Peyer's patch (tissue), 4 donors: ENCODE data around the gene ZC3H15. TPM values are rescaled to one million over a fixed set of nuclear protein-coding genes. Genes with fewer than 3 reads are reported as not detected.

Experiments
- DNase-seq, 3 donors: peaks; one replicate each; pipeline ENCODE4 v3.0.0-alpha.2; 2017 to 2019
- H3K27ac ChIP-seq, 4 donors: fragments of 200-600 bp; sonication (generic); one replicate each; pipeline ENCODE4 v1.5.1; 2016 to 2019
- H3K27me3 ChIP-seq, 2 donors: fragments of 200-600 bp; sonication (generic); one replicate each; pipeline ENCODE4 v1.5.1; 2019
- H3K36me3 ChIP-seq, 3 donors: fragments of 200-600 bp; sonication (generic); one replicate each; pipeline ENCODE4 v1.5.1; 2016 to 2019
- H3K4me1 ChIP-seq, 4 donors: fragments of 200-600 bp; sonication (generic); one replicate each; pipeline ENCODE4 v1.5.1; 2016 to 2019
- H3K4me3 ChIP-seq, 4 donors: fragments of 200-600 bp; sonication (generic); 1 replicate in 3 of 4; 2 replicates in 1 of 4; pipeline ENCODE4 v1.5.1; 2016 to 2019; ENCODE audit warnings: mild to moderate bottlenecking in 1 of 4
- H3K9me3 ChIP-seq, 4 donors: fragments of 200-600 bp; sonication (generic); one replicate each; pipeline ENCODE4 v1.5.1; 2016 to 2019; ENCODE audit warnings: mild to moderate bottlenecking in 1 of 4
- CTCF ChIP-seq, 6 experiments: fragments of 450-650 bp in 4 of 6; fragments of 200-600 bp in 2 of 6; sonication (generic) in 1 of 6; IDR thresholded peaks; one replicate each; pipeline ENCODE4 v1.5.1; 2017 to 2019; ENCODE audit warnings: antibody characterized with exemption in 6 of 6, mild to moderate bottlenecking in 3 of 6, moderate library complexity in 1 of 6
- POLR2A ChIP-seq, 2 donors: fragments of 450-650 bp; IDR thresholded peaks; one replicate each; pipeline ENCODE4 v1.5.1; 2017; ENCODE audit warnings: antibody characterized with exemption in 2 of 2, mild to moderate bottlenecking in 2 of 2, moderate library complexity in 2 of 2
- total RNA-seq, 4 donors: library from RNA; depleted of rRNA; stranded (reverse); fragments of >200 nt; gene quantifications; one replicate each; pipeline ENCODE4 v1.1.0, GENCODE V29; 2016

The ZC3H15 gene
- total RNA-seq, 4 donors from 2014 or later, result 39.7 to 82.5 (median 65.0) TPM

- H3K36me3 ChIP-seq, result peaks cover 0 to 12% (median 0%) of the 10 kb centered on the region in 3 donors
- TF ChIP-seq CTCF (IDR thresholded peaks at IDR 0.05) (no peak), POLR2A (IDR thresholded peaks at IDR 0.05) (no peak)
- no peak overlapping the region for H3K27ac ChIP-seq
- H3K4me1 ChIP-seq, result no peaks in the 10 kb centered on the region
- no peaks in the 10 kb centered on the region for H3K9me3 ChIP-seq
- no peak for DNase-seq
- no peaks in the 10 kb centered on the region for H3K27me3 ChIP-seq
- no peak overlapping the region for H3K4me3 ChIP-seq
These were observed 37.7 kb downstream of the ZC3H15 start for GRCh38 chr2:186523791-186524190.

DNA sequence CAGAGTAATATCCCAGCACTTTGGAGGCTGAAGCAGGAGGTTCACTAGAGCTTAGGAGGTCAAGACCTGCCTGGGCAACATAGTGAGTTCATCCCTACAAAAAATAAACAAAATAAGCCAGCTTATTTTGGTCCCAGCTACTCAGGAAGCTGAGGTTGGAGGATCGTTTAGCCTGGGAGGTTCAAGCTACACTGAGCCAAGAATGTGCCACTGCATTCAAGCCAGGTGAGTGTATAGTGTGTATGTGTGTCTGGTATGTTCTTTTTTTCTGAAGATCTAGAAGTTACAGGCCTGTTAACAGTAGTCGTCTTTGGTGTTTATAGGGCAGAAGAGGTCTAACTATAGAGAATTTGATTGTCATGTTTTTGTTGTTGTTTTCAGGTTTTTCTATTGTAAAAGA is 40.2 kb downstream of the ZC3H15 start:
- Histone ChIP-seq H3K4me1 (no peaks in the 10 kb centered on the region), H3K9me3 (no peaks in the 10 kb centered on the region)
- TF ChIP-seq CTCF (IDR thresholded peaks at IDR 0.05) (no peak), POLR2A (IDR thresholded peaks at IDR 0.05) (no peak)

GRCh38 chr2:186530314-186530713 is 44.3 kb downstream of the ZC3H15 start:
- Histone ChIP-seq H3K27me3 (no peaks in the 10 kb centered on the region), H3K4me1 (peaks cover 0 to 5% (median 0%) of the 10 kb centered on the region in 4 donors), H3K27ac (no peak overlapping the region), H3K36me3 (no peaks in the 10 kb centered on the region), H3K4me3 (no peak overlapping the region), H3K9me3 (no peaks in the 10 kb centered on the region)
- TF ChIP-seq CTCF (IDR thresholded peaks at IDR 0.05) (no peak), POLR2A (IDR thresholded peaks at IDR 0.05) (no peak)
- DNase-seq, result no peak

More for the DNA sequence above, 40.2 kb downstream of the ZC3H15 start:
- Histone ChIP-seq H3K27me3 (no peaks in the 10 kb centered on the region), H3K27ac (no peak overlapping the region), H3K4me3 (no peak overlapping the region), H3K36me3 (peaks cover 0 to 3% (median 0%) of the 10 kb centered on the region in 3 donors)
- DNase-seq, result no peak

DNA sequence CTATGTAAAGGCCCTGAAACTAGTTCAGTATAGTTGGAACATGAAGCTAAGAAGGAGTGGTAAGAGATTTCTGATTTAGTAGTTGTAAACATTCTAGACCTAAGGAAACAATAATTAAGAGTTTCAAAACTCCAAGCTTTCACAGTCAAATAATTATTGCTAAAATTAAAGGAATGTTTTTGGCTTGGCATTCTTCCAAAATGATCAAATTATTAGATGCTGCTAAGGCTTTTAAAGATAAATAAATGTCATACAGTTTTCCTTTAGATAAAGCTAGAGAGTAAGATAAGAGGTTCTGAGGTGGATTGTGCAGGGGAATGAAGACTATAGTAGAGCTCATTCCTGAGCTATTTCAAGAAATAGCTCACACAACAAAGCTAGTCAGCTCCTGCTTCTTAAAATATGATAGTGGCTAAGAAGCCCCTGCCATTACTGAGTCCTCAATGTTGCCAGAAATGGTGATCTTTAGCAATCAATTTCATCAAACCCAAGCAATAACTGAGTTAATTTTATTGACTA is 45.3 kb downstream of the ZC3H15 start:
- Histone ChIP-seq H3K27me3 (no peaks in the 10 kb centered on the region), H3K4me3 (no peak overlapping the region), H3K27ac (no peak overlapping the region), H3K4me1 (peaks cover 0 to 5% (median 0%) of the 10 kb centered on the region in 4 donors), H3K36me3 (no peaks in the 10 kb centered on the region), H3K9me3 (no peaks in the 10 kb centered on the region)
- TF ChIP-seq POLR2A (IDR thresholded peaks at IDR 0.05) (no peak), CTCF (IDR thresholded peaks at IDR 0.05) (no peak)
- no peak for DNase-seq

GRCh38 chr2:186532891-186533290 is 46.8 kb downstream of the ZC3H15 start:
- Histone ChIP-seq H3K9me3 (no peaks in the 10 kb centered on the region), H3K4me1 (peaks cover 0 to 5% (median 0%) of the 10 kb centered on the region in 4 donors), H3K4me3 (no peak overlapping the region), H3K27me3 (no peaks in the 10 kb centered on the region), H3K27ac (no peak overlapping the region), H3K36me3 (no peaks in the 10 kb centered on the region)
- TF ChIP-seq CTCF (IDR thresholded peaks at IDR 0.05), result no peak
- no peak for TF ChIP-seq POLR2A (IDR thresholded peaks at IDR 0.05)
- DNase-seq, result no peak

DNA sequence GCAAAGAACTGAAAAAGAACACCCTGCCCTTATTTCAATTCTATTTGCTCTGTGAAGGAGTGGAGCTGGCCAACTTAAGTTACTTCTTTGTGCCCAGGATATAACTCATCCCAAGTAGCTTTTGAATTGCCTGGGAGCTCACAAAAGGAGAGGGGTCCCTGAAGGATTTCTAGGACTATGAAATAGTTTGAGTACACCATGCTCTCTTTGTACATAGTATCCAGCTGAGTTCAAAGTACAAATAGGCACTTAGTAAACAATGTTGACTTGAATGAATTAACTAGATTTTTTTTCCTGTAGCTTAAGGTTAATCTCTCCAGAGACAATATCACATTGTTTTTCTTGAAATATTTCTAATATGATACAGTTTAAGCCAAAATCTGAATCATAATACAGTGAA is 47.7 kb downstream of the ZC3H15 start:
- peaks cover 0 to 5% (median 0%) of the 10 kb centered on the region in 4 donors for H3K4me1 ChIP-seq
- no peak for DNase-seq
- H3K36me3 ChIP-seq, result no peaks in the 10 kb centered on the region
- no peaks in the 10 kb centered on the region for H3K9me3 ChIP-seq
- no peak overlapping the region for H3K27ac ChIP-seq
- TF ChIP-seq CTCF (IDR thresholded peaks at IDR 0.05), result no peak
- no peak for TF ChIP-seq POLR2A (IDR thresholded peaks at IDR 0.05)
- H3K27me3 ChIP-seq, result no peaks in the 10 kb centered on the region
- H3K4me3 ChIP-seq, result no peak overlapping the region
